AG08396 (cell line): ENCODE measurements around the gene CLIC4.
"Not testable (repeated sequence)": the region's sequence is repeated elsewhere in the genome, so short reads cannot be mapped to it uniquely, and the experiment has no call there.

ENCODE experiments used
- DNase-seq: peaks from one replicate; pipeline ENCODE4 v3.0.0; 2012; ENCODE audit warnings: low spot score, mixed read lengths

Gene CLIC4

GRCh38 chr1:24875991-24876506 is 130.8 kb downstream of the CLIC4 start:
- DNase-seq, result no peak

- DNase-seq, result no peak
Measured at GRCh38 chr1:24878045-24878444, 132.8 kb downstream of the CLIC4 start.

GRCh38 chr1:24878775-24879742 is 133.8 kb downstream of the CLIC4 start:
- no peak for DNase-seq

GRCh38 chr1:24881034-24881433 is 135.8 kb downstream of the CLIC4 start:
- no peak for DNase-seq

GRCh38 chr1:24884751-24885150 is 139.5 kb downstream of the CLIC4 start:
- DNase-seq, result no peak

- no peak for DNase-seq
Measured at GRCh38 chr1:24886241-24886640, 141.0 kb downstream of the CLIC4 start.

- no peak for DNase-seq
Measured at GRCh38 chr1:24888061-24888970, 143.1 kb downstream of the CLIC4 start.

GRCh38 chr1:24888971-24889676 is 143.9 kb downstream of the CLIC4 start:
- peak; percentile 80 for DNase-seq

GRCh38 chr1:24890887-24891286 is 145.6 kb downstream of the CLIC4 start:
- no peak for DNase-seq

- DNase-seq, result not testable (repeated sequence)
Measured at GRCh38 chr1:24891367-24891766, 146.1 kb downstream of the CLIC4 start.

GRCh38 chr1:24892188-24893153 is 147.2 kb downstream of the CLIC4 start:
- DNase-seq, result no peak

GRCh38 chr1:24893431-24893830 is 148.2 kb downstream of the CLIC4 start:
- no peak for DNase-seq
